Bladder microvascular endothelial cell (primary cell): Measurements from ENCODE around the gene MED6. TPM values are rescaled to one million over a fixed set of nuclear protein-coding genes. Genes with fewer than 3 reads are reported as not detected.

Experiments used
- total RNA-seq: library from RNA; depleted of rRNA; stranded (reverse); fragments of >200 nt; gene quantifications from 2 replicates; pipeline ENCODE4 v1.2.3, GENCODE V29; 2014

Gene MED6, protein sequence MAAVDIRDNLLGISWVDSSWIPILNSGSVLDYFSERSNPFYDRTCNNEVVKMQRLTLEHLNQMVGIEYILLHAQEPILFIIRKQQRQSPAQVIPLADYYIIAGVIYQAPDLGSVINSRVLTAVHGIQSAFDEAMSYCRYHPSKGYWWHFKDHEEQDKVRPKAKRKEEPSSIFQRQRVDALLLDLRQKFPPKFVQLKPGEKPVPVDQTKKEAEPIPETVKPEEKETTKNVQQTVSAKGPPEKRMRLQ
- total RNA-seq, result 13.4 and 26.1 TPM in 2 replicates

DNA sequence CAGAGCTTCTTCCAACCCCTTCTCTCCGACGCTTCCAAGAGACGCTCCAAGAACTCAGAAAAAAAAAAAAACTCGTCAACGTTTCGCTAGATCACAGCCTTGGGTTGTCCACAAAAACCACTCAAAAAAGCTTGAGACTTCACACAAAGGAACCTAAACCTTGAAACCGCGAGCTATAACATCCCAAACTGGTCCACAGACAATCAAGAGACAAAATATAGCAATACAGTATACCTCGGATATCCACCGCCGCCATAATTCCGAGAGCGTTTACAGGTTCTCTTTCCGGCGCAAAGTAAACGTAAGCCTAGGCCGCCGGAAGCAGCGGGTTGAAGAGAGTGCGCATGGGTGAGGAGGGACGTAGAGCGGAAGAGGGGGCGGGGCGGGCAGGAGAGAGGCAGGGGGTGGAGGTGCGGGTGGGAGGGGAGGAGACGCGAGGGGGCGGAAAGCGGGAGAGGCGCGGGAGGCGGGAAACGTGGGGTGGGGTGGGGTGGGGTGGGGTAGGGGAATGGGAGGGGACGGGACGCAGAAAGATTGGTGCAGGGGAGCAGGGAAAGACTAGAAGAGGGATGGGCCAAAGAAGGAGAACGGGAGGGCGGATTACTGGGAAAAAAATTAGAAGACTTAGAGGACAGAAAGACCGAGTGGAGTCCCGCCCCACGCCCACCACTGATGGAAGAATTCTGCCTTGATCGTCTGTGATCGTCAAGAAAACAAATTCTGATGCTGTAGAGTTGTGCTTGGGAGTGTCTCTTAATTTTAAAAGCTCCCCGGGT, at the start of gene MED6:
Gene MED6, minus strand, starts transcription at position 274 of the 776 bp plus-strand sequence. Its CDS starts 18 bp downstream, at position 256.

DNA sequence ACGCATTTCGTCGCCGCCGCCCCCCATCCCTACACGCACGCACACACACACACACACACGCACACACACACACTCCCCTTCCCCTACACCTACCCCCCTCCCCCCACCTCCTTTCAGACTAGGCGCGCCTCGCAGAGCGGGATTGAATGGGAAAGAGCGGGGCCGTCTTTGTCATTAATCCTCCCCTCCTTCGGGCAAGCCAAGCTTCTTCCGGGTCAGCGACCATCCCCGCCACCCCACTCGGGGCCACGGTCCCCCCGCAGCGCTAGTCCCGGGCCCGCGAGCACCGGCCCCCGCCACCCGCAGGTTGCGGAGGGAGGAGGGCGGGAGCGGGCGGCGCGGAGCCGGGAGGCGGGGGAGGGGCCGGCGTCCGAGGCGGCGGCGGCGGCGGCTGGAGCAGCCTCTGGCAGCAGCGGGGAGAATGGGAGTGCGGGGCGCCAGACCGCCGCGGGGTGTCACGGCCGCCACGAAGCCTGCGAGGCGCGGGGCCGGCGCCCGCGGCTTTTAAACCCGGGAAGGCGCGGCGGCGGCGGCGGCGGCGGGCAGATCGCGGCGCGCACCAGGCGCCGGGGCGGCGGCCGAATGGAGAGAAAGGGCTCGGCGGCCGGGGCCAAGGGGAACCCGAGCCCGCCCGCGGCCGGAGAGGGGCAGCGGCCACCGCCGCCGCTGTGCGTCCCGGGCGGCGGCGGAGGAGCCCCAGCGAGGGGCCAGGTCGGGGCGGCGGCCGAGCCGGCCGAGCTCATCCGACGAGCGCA, 41.3 kb upstream of the MED6 start, which contains the start of gene TTC9:
Gene TTC9, plus strand, starts transcription at position 369 of the 755 bp plus-strand sequence. Its CDS starts 214 bp downstream, at position 583.

DNA sequence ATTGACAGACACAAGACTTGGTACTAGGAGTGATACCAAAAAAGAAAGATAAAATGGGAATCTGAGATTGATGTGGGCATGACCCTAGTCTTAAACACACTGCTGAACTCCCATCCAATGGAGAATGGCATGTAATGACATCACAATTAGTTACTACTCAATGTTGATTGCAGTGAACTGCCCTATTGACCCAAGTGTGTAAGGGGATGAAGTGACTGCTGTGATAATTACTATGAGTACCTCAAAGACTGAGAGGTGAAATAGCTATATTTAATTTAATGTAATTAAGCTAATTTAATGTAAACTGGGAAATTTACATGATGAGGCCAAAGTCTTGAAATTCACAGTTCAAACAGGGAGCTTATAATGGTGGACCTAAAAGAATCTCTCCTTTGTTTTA, 65.6 kb downstream of the MED6 start, which contains the start of gene ADAM20:
Gene ADAM20, minus strand, starts transcription at position 101 of the 400 bp plus-strand sequence. CDS start 10,247 bp downstream, outside the sequence.

Other genes starting within 250 kb of the MED6 start
- 27.4 and 33.4 TPM in 2 replicates for gene COX16, start 241.0 kb downstream of the MED6 start, total RNA-seq
- 11.8 and 22.0 TPM in 2 replicates for gene SYNJ2BP, start 183.6 kb downstream of the MED6 start, total RNA-seq
- gene ADAM21, start 148.5 kb downstream of the MED6 start, total RNA-seq, result 0.32 and 0.44 TPM in 2 replicates
- 0.16 and 2.4 TPM in 2 replicates for gene ADAM20, start 65.7 kb downstream of the MED6 start, total RNA-seq
- under 0.01 and 0.06 TPM in 2 replicates for gene TTC9, start 41.3 kb upstream of the MED6 start, total RNA-seq
- 0.13 TPM in 1 of 2 replicates, not detected in the other for gene MAP3K9, start 208.9 kb upstream of the MED6 start, total RNA-seq